T-helper 2 cell treated with Interferon-gamma antibody and Interleukin-4, amounts not matched to agents 100 ng/mL and 5 ng/mL, for 36 hours (primary cell): ENCODE results near the gene ARHGEF39. TPM values are rescaled to one million over a fixed set of nuclear protein-coding genes. Genes with fewer than 3 reads are reported as not detected.

Source experiments
- intact Hi-C: fragments of 100-400 bp; cut with micrococcal nuclease; formaldehyde crosslinking; loops from one replicate; pipeline ENCODE4 v1.15.1; 2023
- total RNA-seq: library from RNA; stranded (reverse); gene quantifications from 2 replicates; pipeline ENCODE4 v1.2.3, GENCODE V29; 2022

ARHGEF39 gene
- total RNA-seq, 1 donor from 2014 or later: 14.7 TPM

DNA sequence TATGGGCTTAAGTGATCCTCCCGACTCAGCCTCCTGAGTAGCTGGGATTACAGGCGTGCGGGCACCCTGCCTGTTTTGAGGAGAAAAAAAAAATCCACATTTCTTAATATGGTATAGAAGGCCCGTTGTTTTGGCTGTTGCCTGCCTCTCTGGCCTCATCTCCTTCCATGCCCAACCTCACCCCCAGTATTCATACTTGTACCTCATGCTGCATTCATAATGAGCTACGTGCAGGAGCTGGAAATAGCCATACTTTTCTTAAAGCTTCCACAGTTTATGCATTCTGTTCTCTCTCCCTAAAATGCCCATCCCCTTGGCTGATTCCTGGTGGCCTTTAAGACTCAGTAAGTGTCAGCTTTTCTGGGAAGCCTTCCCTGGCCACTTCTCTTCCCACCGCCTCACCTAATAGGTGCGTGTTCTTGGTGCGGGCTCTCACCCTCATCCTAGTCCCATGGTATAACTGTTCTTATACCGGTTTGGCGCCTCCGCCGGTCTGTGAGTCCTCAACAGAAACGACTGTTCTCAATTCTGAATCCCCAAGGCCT is 26.8 kb upstream of the ARHGEF39 start:
- intact Hi-C loops: loop anchor here (5.0 kb wide), 1 partner anchor 45 kb away; no protein-coding TSS in a partner anchor

DNA sequence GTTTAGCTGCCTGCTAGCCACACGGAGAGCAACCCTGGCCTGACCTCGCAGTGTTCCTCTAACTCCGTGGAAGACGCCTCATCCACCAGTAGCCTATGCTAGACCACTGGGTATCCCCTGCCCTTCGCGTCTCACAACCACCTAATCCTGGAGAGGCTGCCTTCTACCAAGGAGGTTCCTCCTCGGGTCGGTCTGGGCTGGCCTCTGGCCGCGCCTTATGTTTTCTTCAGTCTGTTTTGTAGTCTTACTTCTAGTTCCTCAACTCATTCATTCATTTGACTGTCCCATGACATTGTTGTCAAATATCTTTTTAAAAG is 26.3 kb upstream of the ARHGEF39 start:
- intact Hi-C loops: loop anchor here (5.0 kb wide), 1 partner anchor 44 kb away; no protein-coding TSS in a partner anchor

DNA sequence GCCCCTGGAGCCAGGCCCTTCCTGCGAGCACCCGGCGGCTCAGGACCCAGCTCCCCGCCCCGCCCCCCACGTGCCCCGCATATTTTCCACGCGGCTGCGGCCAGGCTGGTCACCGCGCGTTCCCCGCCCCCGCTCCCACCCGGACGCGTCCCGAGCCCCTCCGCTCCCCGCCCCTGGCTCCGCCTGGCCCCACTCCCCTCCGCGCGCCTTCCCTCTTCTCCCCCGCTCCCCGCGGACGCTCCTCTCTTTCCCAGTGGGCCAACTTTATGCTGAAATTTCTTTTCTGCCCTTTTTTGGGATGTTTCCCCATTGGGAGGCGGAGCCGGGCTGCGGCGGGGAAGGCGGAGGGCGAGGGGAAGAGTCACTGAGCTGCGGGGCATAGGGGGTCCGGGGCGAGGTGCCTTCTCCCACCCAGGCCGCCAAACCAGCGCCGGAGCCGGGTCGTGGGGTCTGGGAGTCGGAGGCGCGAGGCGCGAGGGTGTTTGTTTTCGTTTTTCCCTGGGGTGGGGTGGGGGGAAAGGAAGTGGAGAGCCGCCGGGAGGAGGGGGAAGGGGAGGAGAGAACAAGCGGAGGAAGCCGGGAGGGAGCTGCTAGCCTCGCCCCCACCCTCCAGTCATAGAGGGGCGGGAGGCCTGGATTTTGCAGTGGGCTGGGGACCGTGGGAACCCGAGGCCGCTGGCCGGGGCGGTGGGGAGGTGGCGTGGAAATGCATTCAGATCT is 25.8 kb upstream of the ARHGEF39 start:
- intact Hi-C loops: loop anchor here (5.0 kb wide), 1 partner anchor 43 kb away; no protein-coding TSS in a partner anchor

DNA sequence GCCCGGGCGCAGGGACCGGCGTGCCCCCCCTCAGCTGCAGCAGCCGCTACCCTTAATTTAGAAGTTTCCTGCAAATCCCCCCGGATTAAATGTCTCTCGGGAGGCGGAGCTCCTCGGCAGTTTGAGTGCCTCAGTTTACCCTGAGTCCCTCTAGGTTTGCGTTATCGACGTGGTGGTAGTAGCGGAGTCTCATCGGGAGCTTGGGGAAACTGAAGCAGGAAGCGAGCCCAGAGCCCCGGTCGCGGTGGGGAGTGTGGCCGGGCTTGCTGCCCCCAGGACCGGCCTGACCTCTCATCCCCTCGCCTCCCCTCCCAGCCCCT is 25.3 kb upstream of the ARHGEF39 start:
- intact Hi-C loops: loop anchor here (5.0 kb wide), 1 partner anchor 43 kb away; no protein-coding TSS in a partner anchor

DNA sequence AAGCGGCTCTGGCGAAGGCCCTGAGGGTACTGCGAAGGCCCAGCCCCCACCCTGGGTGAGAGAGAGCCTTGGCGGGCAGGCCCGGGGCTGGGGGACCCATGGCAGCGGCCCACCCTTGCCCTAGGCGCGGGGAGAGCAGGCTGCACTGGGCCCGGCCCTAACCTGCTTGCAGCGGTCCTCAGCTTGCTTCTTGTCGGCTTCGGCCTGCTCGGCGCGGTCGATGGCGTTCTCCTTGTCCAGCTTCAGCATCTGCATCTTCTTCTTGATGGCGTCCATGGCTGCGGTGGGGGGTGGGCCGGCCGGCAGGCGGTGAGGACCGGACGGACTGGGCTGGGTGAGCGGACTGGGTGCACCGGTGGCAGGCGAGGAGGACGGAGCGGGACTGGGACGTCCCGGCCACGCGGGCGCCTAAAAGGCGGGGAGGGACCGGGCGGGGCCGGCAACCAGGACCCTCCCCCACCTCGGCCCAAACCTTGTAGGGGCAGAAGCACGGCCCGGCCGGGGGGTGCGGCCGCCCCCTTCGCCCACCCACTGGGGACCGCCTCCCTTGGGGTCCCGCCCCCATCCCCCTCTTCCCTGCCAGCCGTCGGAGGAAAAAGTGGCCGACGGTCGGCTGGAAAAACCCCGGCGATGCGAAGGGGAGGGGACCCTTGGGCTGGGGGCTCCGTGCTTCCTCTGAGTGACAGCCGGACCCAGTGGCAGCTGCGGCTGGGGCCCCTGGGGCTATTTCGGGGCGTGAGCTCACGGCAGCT is 24.7 kb upstream of the ARHGEF39 start, which contains the start of gene TPM2:
Gene TPM2, minus strand, starts transcription at position 384 of the 752 bp plus-strand sequence. Its CDS starts 108 bp downstream, at position 276.
- intact Hi-C loops: loop anchor here (5.0 kb wide), 1 partner anchor 42 kb away; no protein-coding TSS in a partner anchor

DNA sequence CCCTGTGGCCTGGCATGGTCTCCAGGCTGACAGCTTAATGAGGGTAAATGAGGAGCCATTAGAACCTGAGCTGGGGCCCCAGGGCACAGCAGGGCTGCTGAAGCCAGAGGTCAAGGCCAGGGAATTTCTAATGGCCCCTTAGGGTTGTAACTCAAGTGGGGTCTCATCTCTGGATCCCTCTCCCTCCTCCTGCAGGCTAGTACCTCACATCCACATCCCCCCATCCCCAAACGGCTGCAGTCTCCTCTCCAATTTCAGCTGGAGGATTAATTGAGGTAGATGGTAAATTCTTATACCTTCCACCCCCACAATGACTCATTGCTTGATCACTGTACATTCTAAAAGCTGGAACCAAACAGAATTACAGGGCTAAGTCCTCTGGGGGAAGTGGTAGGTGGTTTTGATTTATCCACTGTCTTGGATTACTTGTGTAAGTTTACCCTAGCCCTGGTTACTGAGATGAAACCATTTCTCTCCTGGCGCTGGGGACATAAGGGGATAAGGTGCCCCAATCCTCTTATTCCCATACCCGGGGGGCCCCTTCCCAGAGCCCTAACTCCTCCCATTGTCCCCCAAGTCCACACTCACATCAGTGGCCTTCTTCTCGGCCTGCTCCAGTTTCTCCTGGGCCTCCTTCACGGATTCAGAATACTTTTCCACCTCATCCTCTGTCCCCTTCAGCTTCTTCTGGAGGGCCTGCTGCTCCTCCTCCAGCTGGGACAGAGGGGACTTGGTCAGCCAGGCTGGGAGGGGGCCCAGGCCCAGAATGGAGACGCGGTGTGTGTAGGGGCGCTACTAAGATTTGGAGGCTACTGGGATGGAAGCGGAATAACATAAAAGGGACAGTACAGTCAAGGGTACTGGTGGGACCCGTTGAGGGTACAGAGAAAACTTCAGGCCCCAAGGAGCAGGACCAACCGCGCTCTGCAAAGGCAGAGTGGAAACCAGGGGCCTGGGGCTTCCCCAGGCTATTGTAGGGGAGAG is 23.9 kb upstream of the ARHGEF39 start:
- intact Hi-C loops: no loop called here

DNA sequence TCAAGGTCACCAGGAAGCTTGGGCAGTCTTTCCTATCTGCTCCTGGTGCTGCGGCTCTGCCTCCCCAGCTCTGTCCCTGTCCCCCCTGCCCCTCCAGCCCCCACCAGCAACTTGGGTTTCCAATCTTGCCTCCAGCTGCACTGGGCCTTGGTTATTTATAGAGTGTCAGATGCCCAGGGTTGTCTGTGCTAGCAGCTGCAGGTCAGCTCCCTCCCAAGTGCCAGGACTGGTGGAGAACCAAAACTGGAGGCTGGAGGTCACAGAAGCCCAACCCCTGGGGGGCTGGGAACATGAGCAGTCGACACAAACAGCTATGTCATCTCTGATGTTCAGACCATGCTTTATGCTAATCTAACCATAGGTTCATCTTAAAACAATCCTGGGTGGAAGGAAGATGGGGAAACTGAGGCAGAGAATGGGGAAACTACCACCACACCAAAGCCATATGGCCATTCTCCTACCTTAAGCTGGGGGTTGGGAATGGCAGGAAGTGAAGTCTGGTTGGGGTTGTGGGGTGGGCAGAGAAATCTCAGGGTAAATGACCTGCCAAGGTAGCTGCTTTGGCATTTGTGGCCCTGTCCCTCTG is 23.1 kb upstream of the ARHGEF39 start:
- intact Hi-C loops: no loop called here

DNA sequence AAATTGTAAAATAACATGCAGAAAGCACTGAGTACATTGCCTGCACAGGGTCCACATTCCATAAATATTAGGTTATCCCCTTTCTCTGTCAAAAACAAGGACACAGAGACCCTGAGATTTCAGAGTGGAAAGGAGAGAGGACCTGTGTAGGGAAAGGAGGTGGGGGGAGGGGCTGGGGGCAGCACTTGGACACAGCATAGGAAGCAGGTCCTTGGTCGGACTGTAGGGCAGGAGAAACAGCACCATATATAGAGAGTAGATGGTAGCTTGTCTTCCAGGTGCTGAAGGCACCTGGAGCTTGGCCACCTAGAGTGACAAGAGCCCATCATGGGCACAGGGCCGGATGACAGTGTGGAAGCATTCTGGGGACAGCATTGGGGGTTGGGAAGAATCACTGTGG is 22.3 kb upstream of the ARHGEF39 start:
- intact Hi-C loops: no loop called here

DNA sequence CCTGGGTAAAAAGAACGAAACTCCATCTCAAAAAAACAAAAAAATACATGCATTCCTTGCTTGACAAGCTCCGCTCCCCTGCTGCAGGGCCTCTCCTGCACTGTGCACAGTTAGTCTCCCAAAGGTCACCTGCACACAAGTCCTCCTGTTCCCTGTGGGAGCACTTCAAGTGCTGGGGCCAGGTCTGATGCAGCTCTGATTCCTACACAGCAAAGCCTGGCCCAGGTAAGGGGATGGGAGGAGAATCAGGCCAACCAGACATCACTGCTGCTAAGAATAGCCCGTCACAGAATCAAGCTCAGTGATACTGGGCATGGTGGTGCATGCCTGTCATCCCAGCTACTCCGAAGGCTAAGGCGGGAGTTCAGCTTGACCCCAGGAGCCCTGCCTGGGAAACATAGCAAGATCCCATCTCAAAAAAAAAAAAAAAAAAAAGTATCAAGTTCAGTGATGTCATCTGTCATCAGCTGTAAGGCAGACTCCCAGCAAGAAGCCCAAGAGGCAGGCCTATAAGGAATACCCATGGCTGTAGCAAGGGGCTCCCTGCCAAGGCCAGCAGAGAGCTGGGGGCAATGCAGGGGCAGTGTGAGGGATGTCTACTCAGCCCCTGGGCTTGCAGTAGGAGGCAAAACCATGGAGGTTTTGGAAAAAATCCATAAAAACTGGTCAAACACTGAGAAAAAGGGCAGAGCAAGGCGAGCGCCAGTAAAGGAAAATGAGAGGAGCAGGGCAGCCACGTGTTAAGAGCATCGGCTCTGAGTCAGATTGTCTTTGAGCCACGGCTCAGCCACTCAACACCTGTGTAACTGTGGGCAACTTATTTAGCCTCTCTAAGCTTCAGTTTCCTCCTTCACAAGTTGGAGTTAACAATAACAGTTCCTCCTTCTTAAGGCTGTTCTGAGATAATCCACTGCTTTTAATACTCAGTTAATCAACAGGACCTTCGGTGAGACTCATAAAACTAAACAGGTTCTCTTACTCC is 21.5 kb upstream of the ARHGEF39 start:
- intact Hi-C loops: no loop called here

DNA sequence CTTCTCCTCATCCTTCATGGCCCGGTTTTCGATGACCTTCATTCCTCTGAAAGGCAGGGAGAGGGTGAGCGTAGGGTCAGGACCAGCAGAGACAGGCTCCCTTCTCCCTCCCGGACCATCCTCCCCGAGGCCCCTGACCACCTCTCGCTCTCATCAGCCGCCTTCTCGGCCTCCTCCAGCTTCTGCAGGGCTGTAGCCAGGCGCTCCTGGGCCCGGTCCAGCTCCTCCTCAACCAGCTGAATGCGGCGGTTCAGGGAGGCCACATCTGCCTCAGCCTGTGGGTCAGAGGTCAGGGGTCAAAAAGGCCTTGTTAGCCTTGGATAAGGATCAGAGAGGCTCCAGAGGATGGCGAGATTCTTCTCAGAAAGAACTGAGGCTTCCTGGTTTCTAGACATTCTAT is 20.5 kb upstream of the ARHGEF39 start:
- intact Hi-C loops: no loop called here

DNA sequence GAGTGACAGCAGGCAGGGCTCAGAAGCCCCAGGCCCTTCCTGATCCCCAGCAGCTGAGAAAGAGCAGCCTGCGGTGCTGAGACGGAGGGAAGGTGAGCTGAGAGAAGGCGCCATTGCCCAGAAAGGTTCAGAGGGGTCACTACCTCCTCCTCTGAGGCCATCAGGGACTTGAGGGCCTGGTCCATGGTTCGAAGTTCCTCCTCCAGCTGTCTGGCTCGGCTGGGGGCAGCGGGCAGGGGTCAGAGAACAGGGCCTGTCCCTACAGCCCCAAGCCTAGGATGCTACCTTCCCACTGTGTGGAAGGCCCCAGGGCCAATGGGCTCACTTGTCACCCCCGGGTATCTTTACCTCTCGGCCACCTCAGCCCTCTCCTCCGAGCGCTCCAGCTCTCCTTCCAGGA is 19.9 kb upstream of the ARHGEF39 start:
- intact Hi-C loops: no loop called here

DNA sequence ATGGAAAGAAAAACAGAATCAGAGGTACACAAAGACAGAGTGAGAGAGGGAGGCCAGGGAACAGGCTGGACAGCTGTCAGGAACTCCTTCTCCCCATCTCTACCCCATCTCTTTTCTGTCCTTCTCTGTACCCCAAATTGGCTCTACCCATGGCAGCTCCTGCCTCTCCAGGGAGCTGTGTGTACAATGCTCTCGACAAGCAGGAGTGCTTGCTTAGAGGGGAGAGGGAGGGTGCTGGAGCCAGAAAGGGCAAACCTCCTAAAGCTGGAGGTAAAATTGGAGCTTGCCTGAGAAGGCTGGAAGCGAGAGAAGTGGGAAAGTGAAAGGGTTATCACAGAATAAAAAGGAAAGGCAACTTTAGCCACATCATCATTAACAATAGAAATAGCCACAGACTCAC is 18.3 kb upstream of the ARHGEF39 start:
- intact Hi-C loops: no loop called here

DNA sequence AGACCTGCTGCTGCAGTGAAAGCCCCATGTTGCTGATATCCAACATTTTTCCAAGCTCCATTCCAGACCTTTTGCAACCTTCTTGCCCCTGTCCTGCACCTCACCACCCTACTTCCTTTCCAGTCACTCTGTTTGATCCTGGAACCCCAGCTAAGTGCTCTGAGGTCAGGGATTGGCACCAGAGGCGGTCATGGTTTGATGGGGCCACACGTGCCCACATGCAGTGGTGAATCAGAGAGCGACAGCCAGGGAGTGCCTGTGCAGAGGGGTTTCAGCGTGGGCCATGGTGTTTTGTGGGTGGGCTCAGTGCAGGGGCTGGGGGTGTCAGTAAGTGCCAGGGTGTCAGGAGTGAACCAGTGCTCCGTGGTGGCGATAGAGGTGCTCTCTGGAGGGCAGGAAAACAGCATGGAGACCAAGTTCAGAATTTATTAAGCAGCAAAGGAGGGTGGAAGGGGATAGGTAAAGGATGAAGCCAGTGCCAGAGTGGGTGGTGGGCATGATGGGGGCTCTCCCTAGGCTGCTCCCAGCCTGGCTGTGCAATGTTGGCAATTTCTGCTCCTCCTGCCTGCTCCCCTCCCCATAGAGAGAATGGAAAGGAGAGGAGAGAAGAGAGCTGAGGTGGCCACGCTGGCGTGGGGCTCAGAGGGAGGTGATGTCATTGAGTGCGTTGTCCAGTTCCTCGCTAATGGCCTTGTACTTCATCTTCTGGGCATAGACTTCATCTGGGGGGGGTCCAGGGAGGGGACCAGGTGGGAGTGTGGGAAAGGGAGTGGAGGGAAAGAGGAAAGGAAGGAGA is 17.7 kb upstream of the ARHGEF39 start:
- intact Hi-C loops: no loop called here

DNA sequence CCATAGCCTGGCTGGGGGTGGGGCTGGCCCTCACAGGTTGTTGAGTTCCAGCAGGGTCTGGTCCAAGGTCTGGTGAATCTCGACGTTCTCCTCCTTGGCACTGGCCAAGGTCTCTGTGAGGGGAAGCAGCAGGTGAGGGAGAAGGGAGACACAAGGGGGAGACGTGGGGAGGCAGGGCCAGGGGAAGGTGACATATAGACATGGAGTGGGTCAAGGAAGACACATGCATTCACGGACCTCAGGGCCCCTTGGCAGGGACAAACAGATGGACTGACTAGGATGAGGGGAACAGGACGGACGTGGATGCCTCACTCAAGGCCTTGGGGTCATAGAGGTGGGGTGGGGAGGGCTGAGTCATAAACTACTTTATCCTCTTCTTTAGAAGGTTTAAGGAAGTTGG is 17.1 kb upstream of the ARHGEF39 start:
- intact Hi-C loops: no loop called here

DNA sequence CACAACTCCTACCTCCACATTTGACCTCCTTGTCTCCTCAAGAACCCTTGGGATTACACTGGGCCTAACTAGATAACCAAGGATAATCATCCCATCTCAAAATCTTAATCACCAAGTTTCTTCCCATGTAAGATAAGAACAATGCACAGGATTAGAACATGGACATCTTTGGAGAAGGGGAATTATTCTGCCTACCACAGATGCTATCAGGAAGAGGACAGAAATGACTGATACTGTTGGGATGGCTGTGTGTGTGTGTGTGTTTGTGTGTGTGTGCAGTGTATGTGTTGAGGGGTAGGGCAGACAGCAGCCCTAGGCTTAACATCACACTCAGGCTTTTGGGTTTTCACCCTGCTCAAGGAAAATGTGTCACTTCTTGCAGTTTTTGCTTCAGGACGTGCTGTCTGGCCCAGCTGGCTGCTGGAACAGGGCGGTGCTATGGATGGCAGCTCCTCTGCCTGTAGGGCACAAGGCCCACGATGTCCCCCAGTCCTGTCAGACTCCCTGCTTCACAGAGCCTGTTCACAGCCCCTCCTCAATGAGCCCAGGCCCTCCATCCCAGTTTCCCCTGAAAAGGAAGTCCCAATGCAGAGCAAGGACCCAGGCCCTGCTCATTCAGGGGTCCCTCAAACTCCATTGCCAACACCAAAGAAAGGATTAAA is 16.5 kb upstream of the ARHGEF39 start:
- intact Hi-C loops: no loop called here

DNA sequence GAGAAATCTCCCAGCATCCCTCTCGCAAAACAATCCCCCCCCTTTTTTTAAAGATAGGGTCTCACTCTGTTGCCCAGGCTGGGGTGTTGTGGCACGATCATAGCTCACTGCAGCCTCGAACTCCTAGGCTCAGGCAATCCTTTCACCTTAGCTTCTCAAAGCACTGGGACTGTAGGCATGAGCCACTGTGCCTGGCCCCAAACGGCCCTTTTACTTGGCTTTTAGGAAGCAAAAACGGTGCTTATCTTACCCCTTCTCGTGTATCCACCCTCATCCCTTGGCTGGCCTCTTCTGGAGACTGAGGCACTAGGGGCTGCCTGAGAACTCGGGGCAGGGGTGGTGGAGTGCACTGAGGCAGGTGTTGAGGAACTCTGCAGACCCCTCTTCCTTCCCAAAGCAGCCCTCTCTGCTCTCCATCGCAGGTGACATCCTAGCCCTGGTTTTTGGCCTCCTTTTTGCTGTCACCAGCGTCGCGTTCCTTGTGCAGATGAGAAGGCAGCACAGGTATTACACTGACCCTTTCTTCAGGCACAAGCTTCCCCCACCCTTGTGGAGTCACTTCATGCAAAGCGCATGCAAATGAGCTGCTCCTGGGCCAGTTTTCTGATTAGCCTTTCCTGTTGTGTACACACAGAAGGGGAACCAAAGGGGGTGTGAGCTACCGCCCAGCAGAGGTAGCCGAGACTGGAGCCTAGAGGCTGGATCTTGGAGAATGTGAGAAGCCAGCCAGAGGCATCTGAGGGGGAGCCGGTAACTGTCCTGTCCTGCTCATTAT is 15.5 kb upstream of the ARHGEF39 start:
- intact Hi-C loops: no loop called here

DNA sequence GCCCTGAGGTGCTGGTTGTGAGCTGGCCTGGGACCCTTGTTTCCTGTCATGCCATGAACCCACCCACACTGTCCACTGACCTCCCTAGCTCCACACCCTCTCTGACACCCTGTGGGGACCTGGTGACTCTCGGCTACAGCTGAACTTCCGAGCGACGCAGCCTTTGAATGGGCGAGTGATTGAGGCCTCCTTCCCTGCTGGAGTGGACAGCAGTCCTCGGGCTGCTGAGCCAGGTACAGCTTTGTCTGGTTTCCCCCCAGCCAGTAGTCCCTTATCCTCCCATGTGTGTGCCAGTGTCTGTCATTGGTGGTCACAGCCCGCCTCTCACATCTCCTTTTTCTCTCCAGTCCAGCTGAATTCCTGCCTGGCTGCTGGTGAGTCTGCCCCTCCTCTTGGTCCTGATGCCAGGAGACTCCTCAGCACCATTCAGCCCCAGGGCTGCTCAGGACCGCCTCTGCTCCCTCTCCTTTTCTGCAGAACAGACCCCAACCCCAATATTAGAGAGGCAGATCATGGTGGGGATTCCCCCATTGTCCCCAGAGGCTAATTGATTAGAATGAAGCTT is 14.9 kb upstream of the ARHGEF39 start:
- intact Hi-C loops: no loop called here
